HG03571 (cell line): ENCODE data around the gene PAGE4.

Experiments
- ATAC-seq: cut with Tn5 transposase; IDR thresholded peaks from one replicate; pipeline ENCODE4 v1.9.1; 2021; ENCODE audit not compliant: unreplicated experiment

The PAGE4 gene

GRCh38 chrX:49868739-49869138, 39.6 kb downstream of the PAGE4 start:
- ATAC-seq = no peak

GRCh38 chrX:49876750-49877149, 47.6 kb downstream of the PAGE4 start:
- ATAC-seq = no peak

- ATAC-seq = no peak
These were observed 48.4 kb downstream of the PAGE4 start for GRCh38 chrX:49877397-49878101.

GRCh38 chrX:49878128-49878833, 49.2 kb downstream of the PAGE4 start:
- ATAC-seq = no peak

GRCh38 chrX:49878834-49879655, 49.9 kb downstream of the PAGE4 start, which contains the start of gene USP27X:
USP27X (plus strand) TSS chrX:49879484; CDS start chrX:49880308, 824 bp downstream.
- peak; percentile 95 for ATAC-seq

- no peak for ATAC-seq
These were observed 50.7 kb downstream of the PAGE4 start for GRCh38 chrX:49879656-49880277.

- no peak for ATAC-seq
These were observed 51.6 kb downstream of the PAGE4 start for GRCh38 chrX:49880668-49881067.
